Stimulated activated CD8-positive, alpha-beta memory T cell treated with anti-CD3 and anti-CD28 coated beads, Interleukin-15, amount 100 ng/mL, for 48 hours (primary cell): ENCODE results near the gene LTBP2.

Experiments used
- DNase-seq, 2 donors: peaks; one replicate each; pipeline ENCODE4 v3.0.0-alpha.2; 2020; ENCODE audit warnings: low read depth in 2 of 2

Gene LTBP2

GRCh38 chr14:74638066-74638465 lies 26.0 kb upstream of the LTBP2 start:
- no peak for DNase-seq

- DNase-seq: no peak
These were observed 25.1 kb upstream of the LTBP2 start for GRCh38 chr14:74637178-74637550.

DNA sequence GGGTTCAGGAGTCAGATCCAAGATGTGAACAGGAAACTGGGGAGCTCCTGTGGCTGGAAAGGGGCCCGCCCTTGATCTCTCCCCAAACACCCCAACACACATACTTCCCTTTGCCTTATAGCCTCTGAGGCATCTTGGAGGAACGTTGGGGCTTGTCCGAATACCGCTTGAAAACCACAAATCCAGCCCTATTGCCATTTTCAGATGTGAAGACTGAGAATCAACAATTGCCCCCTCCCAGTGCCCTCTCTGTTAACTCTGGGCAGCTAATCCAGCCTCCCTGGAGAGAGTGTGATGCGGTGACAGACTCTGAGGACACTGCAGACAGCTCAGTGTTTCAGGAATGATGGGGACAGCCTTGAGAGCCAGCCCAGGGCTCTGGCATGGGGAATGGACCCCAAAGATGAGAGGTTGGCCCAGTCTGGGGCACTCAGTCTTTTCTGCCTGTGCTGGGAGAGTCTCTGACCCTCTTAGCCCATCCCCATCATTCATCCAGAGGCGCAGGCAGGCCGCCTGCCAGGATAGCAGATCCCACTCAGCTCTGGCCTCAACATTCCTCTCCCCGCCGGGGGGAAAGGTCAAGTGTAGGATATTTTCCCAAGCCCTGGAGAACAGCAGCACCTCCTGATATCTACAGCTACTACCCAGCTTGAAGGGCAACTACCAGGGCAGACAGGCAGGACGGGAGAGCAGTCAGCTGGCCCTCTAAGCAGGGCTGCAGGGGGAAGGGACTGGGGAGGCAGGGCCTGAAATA lies 24.6 kb upstream of the LTBP2 start:
- DNase-seq: no peak

DNA sequence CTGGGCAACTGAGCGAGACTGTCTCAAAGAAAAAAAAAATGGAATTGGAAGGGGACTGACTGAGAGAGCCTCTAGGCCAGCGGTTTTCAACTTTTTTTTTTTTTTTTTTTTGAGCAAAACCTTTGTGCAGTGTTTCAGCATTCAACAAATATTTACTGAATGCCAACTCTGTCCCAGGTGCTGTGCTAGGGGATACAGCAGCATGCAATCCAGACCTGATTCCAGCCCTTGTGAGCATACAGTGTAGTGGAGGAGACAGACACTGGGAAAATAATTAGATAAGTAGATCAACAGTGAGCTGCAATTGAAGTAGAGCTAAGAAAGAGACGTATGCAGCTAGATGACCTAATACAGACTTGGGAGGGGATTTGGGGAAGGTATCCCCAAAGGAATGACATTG lies 23.8 kb upstream of the LTBP2 start:
- DNase-seq: no peak

DNA sequence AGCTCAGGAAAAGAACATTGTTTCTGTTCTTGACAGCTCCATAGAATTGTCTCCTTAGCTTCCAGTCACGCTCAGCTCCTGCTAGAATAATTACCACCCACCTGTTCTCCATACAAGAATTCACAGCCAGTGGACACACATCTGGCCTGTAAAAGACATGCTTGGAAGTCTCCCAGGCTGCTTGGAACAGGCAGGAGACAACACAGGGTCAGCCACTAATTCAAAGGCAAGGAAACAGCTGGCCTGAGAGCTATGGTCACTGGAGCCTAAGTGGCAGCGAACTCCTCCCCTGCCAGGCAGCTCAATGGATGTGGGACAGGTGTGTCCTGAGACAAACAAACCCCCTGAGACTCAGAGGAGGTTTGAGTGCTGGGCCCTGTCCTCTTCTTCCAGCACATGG lies 22.9 kb upstream of the LTBP2 start:
- DNase-seq: no peak

- no peak for DNase-seq
These were observed 22.4 kb upstream of the LTBP2 start for GRCh38 chr14:74634481-74634880.

DNA sequence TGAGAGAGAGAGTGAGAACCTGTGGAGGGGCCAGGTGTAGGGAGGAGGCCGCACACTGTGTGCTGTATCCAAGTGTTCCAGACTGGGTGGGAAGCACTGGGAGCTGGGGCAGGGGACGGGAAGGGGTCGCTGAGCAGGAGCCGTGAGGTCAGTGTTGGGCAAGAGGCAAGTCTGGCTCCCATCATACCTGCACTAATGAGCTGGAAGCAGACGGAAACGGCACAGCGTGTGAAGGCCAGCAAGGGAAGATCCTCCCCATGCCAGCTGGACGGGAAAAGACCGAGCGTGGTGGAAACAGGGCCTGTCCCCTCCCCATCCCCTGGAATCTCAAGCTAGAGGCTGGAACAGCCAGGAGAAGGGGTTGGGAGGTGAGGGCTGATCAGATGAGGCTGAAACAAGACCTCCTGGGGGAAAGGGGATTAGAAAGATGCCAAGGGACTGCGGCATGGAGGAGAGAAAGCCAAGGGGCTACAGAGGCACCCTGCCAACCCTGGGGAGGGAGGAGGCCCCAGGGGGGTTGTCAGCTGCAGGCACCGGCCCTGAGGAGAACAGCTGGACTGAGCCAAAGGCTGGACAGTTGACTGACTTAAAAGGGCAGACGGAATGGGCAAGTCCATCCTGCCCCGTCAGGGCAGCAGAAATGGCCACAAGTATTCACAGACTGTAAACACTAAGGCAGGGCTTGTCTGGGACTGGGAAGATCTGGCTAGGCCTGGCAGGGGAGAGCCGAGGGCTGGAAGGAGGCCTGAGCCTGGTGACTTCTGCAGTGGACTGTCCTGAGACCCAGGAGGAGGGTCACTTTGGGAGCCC lies 19.0 kb upstream of the LTBP2 start:
- DNase-seq: no peak

- no peak for DNase-seq
These were observed 16.4 kb upstream of the LTBP2 start for GRCh38 chr14:74628418-74628817.

DNA sequence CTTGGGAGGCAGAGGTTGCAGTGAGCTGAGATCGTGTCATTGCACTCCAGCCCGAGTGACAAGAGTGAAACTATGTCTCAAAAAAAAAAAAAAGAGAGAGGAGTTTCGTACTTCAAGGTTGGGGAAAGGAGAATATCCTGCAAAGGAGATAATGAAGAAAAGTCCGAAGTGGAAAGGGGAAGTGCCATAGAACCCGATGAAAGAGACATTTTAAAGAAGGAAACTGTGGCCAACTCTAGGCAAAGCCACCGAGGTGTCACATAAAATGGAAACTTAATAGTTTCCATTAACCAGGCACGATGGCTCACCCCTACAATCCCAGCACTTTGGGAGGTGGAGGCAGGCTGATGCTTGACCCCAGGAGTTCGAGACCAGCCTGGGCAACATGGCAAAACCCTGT lies 15.0 kb upstream of the LTBP2 start:
- no peak for DNase-seq

DNA sequence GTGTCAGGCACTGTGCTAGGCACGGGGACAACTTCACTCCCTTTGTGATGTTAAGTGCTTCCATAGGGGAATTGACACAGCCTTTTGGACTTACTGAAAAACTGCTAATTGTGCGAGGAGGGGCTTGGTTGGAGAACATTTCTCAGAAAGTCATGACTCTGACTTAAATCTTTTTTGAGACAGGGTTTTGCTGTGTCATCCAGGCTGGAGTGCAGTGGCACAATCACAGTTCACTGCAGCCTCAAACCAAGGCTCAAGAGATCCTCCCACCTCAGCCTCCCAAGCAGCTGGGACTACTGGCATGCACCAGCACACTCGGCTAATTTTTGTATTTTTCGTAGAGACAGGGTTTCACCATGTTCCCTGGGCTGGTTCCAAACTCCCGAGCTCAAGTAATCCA lies 10.2 kb upstream of the LTBP2 start:
- no peak for DNase-seq

DNA sequence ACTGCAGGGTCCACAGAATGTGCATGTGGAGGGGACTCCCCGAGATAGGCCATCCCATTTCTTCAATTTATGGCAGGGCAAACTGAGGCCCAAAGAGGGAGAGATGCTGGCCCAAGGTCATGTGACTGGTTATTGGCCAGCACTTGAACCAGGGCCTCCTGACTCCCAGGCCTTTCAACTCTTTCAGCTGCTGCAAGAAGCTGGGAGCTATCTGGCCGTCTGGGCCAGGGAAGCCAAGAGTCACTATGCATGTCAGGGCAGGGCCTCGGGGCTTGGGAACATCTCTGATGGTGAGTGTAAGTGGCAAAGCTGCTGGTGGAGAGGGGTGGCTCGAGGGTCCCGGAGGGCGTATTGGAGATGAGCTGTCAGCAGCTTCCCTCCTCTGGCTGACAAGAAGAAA lies 9.5 kb upstream of the LTBP2 start:
- DNase-seq: no peak

- DNase-seq: no peak
These were observed 8.9 kb upstream of the LTBP2 start for GRCh38 chr14:74620923-74621322.

- peak; percentile 26 to 40 for DNase-seq
These were observed 8.5 kb upstream of the LTBP2 start for GRCh38 chr14:74620497-74620921.

- DNase-seq: no peak
These were observed 7.7 kb upstream of the LTBP2 start for GRCh38 chr14:74619672-74620131.

DNA sequence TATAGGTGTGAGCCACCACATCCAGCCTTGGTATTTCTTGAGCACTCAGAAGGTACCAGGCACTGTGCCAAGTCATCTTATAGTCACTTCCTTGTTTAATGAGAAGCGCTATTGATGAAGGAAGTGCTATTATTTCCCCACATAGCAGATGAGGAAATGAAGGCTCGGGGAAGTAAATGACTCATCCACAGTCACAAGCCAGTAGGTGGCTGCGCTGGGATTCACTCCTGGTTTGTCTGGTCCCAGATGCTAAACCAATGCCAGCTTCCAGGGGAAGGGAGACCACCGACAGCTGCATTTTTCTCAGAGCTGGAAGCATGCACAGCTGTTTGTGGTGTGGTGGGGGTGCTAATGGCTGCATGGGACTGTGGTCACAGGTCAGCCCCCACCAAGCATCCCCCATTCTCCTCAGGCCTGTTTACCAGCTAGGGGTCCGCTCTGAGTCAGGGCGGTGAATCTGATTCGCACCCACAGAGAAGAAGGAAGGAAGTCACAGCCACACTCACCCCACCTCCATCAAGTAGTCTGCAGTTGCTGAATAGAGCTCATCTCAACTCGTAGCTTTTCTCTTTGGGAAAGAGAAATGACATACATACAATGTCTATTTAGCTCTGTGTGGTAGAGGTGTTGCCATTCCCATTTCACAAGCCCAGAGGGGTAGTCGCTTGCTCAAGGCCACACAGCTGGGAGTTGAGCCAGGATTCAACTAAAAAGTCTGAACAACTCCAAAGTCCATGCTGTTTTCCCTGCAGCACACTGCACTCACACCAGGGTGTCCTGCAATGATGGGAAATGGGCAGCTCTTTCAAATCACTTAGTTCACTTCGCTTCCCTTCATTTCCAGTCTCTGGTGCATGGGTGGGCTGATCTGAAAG lies 6.3 kb upstream of the LTBP2 start:
- DNase-seq: peak; percentile 69 to 71

GRCh38 chr14:74616996-74617700 lies 5.1 kb upstream of the LTBP2 start:
- DNase-seq: no peak

GRCh38 chr14:74616507-74616906 lies 4.5 kb upstream of the LTBP2 start:
- no peak for DNase-seq

DNA sequence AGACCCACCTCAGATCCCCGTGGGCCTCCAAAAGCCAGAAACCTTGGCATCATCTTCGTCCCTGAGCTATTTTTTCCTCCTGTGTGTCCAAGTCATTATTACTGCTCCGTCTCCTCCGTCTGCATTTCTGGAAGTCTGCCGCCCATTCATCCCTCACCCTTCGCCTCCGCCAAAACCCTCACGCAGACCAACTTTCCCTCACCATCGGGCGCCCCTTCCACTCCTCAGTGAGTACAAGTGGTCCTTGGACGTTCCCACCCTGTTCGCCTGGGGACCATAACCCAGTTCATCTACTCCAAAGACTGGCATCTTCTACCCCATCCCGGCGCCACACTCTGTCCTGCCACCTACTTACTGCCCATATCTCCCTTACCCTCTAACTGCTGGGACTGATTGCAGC lies 3.7 kb upstream of the LTBP2 start:
- no peak for DNase-seq

- DNase-seq: no peak
These were observed 2.8 kb upstream of the LTBP2 start for GRCh38 chr14:74614508-74615495.

- no peak for DNase-seq
These were observed 1.3 kb upstream of the LTBP2 start for GRCh38 chr14:74613211-74613914.
